GM12878 (cell line): ENCODE data around the gene MCEMP1. TPM values are rescaled to one million over a fixed set of nuclear protein-coding genes. Genes with fewer than 3 reads are reported as not detected.

Source experiments
- BRCA1 ChIP-seq: IDR thresholded peaks from 2 replicates; pipeline ENCODE4 v1.6.1; 2011; ENCODE audit warnings: low read depth, low read length, improper control_type of control experiment
- EGR1 ChIP-seq, 2 experiments: IDR thresholded peaks; 1 replicate in 1 of 2; 2 replicates in 1 of 2; pipeline ENCODE4 v1.6.1; 2011 to 2012; ENCODE audit warnings: low read depth in 2 of 2, low read length in 2 of 2, borderline replicate concordance in 1 of 2, mild to moderate bottlenecking in 1 of 2, moderate library complexity in 1 of 2
- HSF1 ChIP-seq: fragments of 150-350 bp; IDR thresholded peaks from 2 replicates; pipeline ENCODE4 v1.6.1; 2014; ENCODE audit warnings: mild to moderate bottlenecking, low read depth, low read length
- MEF2B ChIP-seq: fragments of 450-650 bp; IDR thresholded peaks from 2 replicates; pipeline ENCODE4 v1.6.1; 2018; ENCODE audit warnings: mild to moderate bottlenecking, moderate library complexity; ENCODE audit not compliant: partially characterized antibody, poor library complexity, severe bottlenecking
- NR2C1 ChIP-seq: fragments of 450-650 bp; IDR thresholded peaks from 2 replicates; pipeline ENCODE4 v1.6.1; 2017; ENCODE audit warnings: antibody characterized with exemption, mild to moderate bottlenecking, moderate library complexity
- RCOR1 ChIP-seq: conservative IDR thresholded peaks from 2 replicates; pipeline ENCODE4 v1.6.1; 2012; ENCODE audit warnings: low read depth, low read length, improper control_type of control experiment
- polyA plus RNA-seq, 11 experiments: library from polyadenylated mRNA; depleted of rRNA in 4 of 11; unstranded in 6 of 11; stranded (reverse) in 5 of 11; fragments of >200 nt; fragmentation: Nextera tagmentation in 4 of 11; fragmentation: Illumina TruSeq in 1 of 11; extraction: Ambion mirVana in 4 of 11; extraction: Trizol in 1 of 11; gene quantifications; 1 replicate in 1 of 11; 2 replicates in 10 of 11; pipeline versions ENCODE4 v1.2.1 to v1.2.3, GENCODE V29; 2011 to 2016; ENCODE audit warnings: inconsistent platforms in 2 of 11, missing spikeins in 2 of 11, low read depth in 1 of 11
- total RNA-seq, 4 experiments: library from RNA; depleted of rRNA in 3 of 4; stranded (reverse); fragments of >200 nt in 3 of 4; fragmentation: Illumina TruSeq in 1 of 4; extraction: Trizol in 1 of 4; gene quantifications; 2 replicates each; pipeline versions ENCODE4 v1.2.1 to v1.2.3, GENCODE V29; 2013 to 2021
- TF ChIP-seq, protein P1 (sequence below): fragments of 450-650 bp; IDR thresholded peaks from 2 replicates; pipeline ENCODE4 v1.6.1; 2016; ENCODE audit warnings: mild to moderate bottlenecking, moderate library complexity, borderline replicate concordance

The MCEMP1 gene
- total and polyA plus RNA-seq, 10 of the 15 experiments (the other 5 are each of a cell fraction or from before 2014, with no cell fraction given) = 0.08 to 0.55 (median 0.26) TPM; not detected in 1

DNA sequence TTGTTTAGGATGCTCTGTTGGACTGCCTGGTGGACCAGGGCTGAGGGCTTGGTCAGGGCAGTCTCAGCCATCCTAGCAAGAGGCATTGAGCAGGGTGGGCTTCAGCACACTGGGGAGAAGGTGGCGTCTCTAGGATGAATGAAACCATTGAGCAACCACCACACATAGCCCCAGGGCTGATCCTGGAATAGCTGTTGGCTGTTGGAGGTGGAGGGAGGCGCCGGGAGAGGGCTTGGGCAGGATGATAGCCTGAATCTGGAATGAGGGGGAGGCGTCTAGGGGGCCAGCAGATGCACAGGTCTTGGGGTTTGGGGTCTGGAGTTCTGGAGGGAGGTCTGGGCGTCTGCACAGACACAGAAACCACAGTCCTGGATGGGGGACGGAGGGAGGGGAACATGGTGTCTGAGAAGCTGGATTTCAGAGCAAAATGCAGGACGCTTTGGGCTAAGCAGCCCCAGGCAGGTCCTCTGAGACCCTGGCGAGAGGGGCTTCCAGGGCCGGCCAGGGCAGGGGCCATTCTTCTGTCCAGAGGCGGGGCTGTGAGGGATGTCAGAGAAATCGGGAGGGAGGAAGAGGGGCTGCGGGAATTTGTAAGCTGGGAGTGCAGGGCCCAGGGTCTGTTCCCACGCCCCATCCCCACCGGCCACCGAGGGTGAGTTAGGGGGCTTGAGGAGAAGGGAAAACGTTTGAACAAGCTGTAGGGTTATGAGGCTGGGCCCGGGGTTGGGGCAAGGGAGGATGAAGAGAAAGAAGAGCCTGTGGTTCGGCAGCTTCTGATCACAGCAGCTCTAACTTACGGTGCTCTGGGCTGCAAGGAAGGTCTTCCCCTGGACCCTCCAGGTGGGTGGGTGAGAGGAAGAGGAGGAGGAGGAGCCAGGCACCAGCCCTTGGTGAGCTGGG lies 8.9 kb downstream of the MCEMP1 start (continued):
- TF ChIP-seq EGR1 (IDR thresholded peaks at IDR 0.05; ENCODE audit: borderline replicate concordance in 1 of 2, low read depth in 2 of 2, low read length in 2 of 2) = no peak
- TF ChIP-seq MEF2B = no peak
- no peak for TF ChIP-seq NR2C1
- TF ChIP-seq HSF1 = no peak
- TF ChIP-seq RCOR1 = no peak
- no peak for TF ChIP-seq BRCA1
- TF ChIP-seq, protein P1, sequence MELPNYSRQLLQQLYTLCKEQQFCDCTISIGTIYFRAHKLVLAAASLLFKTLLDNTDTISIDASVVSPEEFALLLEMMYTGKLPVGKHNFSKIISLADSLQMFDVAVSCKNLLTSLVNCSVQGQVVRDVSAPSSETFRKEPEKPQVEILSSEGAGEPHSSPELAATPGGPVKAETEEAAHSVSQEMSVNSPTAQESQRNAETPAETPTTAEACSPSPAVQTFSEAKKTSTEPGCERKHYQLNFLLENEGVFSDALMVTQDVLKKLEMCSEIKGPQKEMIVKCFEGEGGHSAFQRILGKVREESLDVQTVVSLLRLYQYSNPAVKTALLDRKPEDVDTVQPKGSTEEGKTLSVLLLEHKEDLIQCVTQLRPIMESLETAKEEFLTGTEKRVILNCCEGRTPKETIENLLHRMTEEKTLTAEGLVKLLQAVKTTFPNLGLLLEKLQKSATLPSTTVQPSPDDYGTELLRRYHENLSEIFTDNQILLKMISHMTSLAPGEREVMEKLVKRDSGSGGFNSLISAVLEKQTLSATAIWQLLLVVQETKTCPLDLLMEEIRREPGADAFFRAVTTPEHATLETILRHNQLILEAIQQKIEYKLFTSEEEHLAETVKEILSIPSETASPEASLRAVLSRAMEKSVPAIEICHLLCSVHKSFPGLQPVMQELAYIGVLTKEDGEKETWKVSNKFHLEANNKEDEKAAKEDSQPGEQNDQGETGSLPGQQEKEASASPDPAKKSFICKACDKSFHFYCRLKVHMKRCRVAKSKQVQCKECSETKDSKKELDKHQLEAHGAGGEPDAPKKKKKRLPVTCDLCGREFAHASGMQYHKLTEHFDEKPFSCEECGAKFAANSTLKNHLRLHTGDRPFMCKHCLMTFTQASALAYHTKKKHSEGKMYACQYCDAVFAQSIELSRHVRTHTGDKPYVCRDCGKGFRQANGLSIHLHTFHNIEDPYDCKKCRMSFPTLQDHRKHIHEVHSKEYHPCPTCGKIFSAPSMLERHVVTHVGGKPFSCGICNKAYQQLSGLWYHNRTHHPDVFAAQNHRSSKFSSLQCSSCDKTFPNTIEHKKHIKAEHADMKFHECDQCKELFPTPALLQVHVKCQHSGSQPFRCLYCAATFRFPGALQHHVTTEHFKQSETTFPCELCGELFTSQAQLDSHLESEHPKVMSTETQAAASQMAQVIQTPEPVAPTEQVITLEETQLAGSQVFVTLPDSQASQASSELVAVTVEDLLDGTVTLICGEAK = no peak
- TF ChIP-seq, all 136 proteins: peak for 6
